Measurements from ENCODE around the gene CNOT6L. TPM values are rescaled to one million over a fixed set of nuclear protein-coding genes. Genes with fewer than 3 reads are reported as not detected.

Gene CNOT6L
- total RNA-seq, 1 donor from 2014 or later = 15.8 TPM

DNA sequence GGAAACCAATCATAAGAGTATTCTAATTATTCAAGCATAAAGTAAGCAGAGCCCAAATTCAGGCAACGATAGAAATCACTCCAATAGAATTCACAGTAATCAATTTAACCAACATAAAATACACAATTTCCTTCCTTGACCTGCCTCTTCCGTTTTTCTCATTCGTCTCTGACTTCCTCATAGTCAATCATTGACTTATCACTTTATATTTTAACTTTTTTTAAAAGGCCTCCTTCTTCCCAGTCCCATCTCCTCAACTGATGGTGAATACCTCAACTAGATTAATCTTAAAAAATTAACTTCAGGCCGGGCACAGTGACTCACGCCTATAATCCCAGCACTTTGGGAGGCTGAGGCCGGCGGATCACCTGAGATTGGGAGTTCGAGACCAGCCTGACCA, 13.3 kb downstream of the CNOT6L start:
- DNase-seq (ENCODE audit: low read depth) = no peak
- Histone ChIP-seq H3K4me3 (ENCODE audit: low read depth, low read length) (no peak overlapping the region), H3K27me3 (ENCODE audit: control insufficient read depth, insufficient read depth, low read length) (no peaks in the 10 kb centered on the region), H3K36me3 (ENCODE audit: control insufficient read depth, insufficient read depth, low read length) (no peaks in the 10 kb centered on the region)
- TF ChIP-seq, protein P1, sequence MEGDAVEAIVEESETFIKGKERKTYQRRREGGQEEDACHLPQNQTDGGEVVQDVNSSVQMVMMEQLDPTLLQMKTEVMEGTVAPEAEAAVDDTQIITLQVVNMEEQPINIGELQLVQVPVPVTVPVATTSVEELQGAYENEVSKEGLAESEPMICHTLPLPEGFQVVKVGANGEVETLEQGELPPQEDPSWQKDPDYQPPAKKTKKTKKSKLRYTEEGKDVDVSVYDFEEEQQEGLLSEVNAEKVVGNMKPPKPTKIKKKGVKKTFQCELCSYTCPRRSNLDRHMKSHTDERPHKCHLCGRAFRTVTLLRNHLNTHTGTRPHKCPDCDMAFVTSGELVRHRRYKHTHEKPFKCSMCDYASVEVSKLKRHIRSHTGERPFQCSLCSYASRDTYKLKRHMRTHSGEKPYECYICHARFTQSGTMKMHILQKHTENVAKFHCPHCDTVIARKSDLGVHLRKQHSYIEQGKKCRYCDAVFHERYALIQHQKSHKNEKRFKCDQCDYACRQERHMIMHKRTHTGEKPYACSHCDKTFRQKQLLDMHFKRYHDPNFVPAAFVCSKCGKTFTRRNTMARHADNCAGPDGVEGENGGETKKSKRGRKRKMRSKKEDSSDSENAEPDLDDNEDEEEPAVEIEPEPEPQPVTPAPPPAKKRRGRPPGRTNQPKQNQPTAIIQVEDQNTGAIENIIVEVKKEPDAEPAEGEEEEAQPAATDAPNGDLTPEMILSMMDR (IDR thresholded peaks at IDR 0.05; ENCODE audit: insufficient read depth, low read length, poor library complexity, severe bottlenecking) = no peak

DNA sequence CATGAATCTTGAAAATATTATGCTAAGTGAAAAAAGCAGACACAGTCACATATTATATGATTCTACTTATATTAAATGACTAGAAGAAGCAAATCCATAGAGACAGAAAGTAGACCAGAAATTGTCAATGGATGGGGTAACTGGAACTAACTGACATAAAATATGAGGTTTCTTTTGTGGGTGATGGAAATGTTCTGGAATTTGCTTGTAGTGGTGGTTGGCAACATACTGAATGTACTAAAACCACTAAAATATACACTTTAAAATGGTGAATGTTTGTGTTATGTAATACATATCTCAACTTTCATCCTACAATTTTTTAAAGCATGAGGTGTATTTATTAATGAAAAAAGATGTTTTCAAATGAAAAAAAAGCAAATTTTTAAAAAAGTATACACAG, 14.7 kb downstream of the CNOT6L start:
- no peak for DNase-seq (ENCODE audit: low read depth)
- no peaks in the 10 kb centered on the region for H3K36me3 ChIP-seq (ENCODE audit: control insufficient read depth, insufficient read depth, low read length)
- no peaks in the 10 kb centered on the region for H3K27me3 ChIP-seq (ENCODE audit: control insufficient read depth, insufficient read depth, low read length)
- TF ChIP-seq, protein P1 (IDR thresholded peaks at IDR 0.05; ENCODE audit: insufficient read depth, low read length, poor library complexity, severe bottlenecking) = no peak
- H3K4me3 ChIP-seq (ENCODE audit: low read depth, low read length) = no peak overlapping the region

DNA sequence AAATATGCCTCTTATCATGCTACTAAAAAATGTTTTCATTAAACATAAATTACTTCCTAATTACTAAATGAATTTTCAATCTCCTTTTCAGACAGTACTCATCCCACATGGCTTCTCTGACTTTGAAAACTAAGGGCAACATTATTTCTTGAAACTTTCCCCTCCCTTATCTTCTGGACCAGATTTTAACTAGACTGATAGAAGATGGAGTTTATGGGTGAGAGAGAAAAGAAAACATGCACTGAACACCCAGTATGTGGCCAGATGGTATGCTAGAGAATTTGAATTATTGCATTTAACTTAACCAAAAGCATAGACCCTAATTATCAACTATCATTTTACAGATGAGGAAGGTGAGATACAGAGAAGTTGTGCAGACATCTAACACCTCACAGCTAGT, 16.8 kb downstream of the CNOT6L start:
- no peak for DNase-seq (ENCODE audit: low read depth)
- TF ChIP-seq, protein P1 (IDR thresholded peaks at IDR 0.05; ENCODE audit: insufficient read depth, low read length, poor library complexity, severe bottlenecking) = no peak

DNA sequence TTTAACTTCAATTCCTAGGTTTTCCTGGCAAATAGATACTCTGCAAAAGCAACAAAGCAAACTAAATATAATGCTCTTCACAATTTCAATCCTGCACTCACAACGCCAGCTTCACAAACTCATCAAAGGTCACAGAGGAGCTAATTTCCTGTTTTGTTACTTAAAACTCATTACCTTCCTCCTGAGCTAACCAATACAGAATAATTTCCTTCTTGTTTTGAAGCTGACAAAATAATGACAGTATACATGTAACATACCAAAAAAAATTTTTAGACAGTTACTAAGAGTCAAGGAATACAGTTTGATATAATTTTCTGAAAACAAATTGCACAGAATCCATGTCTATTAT, 17.9 kb downstream of the CNOT6L start:
- no peak for DNase-seq (ENCODE audit: low read depth)
- TF ChIP-seq, protein P1 (IDR thresholded peaks at IDR 0.05; ENCODE audit: insufficient read depth, low read length, poor library complexity, severe bottlenecking) = no peak
- Histone ChIP-seq H3K4me3 (ENCODE audit: low read depth, low read length) (no peak overlapping the region), H3K36me3 (ENCODE audit: control insufficient read depth, insufficient read depth, low read length) (no peaks in the 10 kb centered on the region), H3K27me3 (ENCODE audit: control insufficient read depth, insufficient read depth, low read length) (no peaks in the 10 kb centered on the region)

More for the DNA sequence above, 16.8 kb downstream of the CNOT6L start:
- Histone ChIP-seq H3K4me3 (ENCODE audit: low read depth, low read length) (no peak overlapping the region), H3K36me3 (ENCODE audit: control insufficient read depth, insufficient read depth, low read length) (no peaks in the 10 kb centered on the region), H3K27me3 (ENCODE audit: control insufficient read depth, insufficient read depth, low read length) (no peaks in the 10 kb centered on the region)

DNA sequence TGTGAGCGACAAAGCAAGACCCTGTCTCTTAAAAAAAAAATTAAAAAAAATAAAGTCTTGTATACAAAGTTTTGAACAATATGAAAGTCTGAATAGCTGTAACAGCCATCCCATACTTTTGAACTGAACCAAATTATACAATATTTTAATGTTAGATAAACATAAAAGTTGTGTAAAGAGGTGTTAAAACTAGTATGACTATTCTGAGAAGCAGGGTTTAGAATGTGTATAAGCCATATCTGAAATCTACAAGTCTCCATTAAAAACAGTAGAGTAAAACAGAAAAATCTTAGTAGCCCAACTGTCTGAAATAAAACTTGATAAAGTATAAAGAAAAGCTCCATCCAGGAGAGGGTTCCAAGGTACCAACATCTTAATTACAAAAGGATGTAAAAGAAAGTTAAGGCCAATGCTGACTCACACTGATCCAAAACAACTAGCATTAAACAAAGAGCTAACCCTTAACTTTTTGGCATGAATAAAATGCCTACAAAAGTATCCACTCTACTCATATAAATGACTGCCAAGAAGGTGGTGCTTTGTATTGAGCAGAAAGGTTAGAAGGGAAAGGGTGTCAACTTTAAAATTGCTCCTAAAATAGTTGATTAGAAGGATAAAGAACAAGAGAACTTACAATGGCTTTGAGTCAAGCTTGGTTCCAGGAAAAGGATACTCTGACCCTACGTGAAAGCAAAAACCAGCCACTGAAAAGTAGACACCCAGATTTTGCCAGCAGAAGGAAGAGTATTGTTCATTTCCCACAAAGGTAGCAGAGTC, 18.5 kb downstream of the CNOT6L start:
- TF ChIP-seq, protein P1 (IDR thresholded peaks at IDR 0.05; ENCODE audit: insufficient read depth, low read length, poor library complexity, severe bottlenecking) = no peak
- DNase-seq (ENCODE audit: low read depth) = no peak
- Histone ChIP-seq H3K4me3 (ENCODE audit: low read depth, low read length) (no peak overlapping the region), H3K27me3 (ENCODE audit: control insufficient read depth, insufficient read depth, low read length) (no peaks in the 10 kb centered on the region), H3K36me3 (ENCODE audit: control insufficient read depth, insufficient read depth, low read length) (no peaks in the 10 kb centered on the region)

DNA sequence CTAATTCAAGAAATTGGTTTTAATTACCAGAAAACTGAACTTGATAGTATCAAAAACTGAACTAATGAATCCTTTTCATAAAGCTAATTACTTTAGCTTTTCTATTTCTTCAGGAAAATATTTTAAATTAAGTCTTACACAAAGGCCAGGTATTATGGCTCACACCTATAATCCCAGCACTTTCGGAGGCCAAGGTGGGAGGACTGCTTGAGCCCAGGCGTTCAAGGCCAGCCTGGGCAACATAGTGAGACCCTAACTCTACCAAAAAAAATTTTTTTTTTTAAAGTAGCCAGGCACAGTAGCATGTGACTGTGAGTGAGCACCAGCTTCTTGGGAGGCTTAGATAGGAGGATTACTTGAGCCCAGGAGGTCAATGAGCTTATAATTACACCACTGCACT, 19.1 kb downstream of the CNOT6L start:
- H3K4me3 ChIP-seq (ENCODE audit: low read depth, low read length) = no peak overlapping the region

More for the DNA sequence above, 19.1 kb downstream of the CNOT6L start:
- no peaks in the 10 kb centered on the region for H3K27me3 ChIP-seq (ENCODE audit: control insufficient read depth, insufficient read depth, low read length)
- TF ChIP-seq, protein P1 (IDR thresholded peaks at IDR 0.05; ENCODE audit: insufficient read depth, low read length, poor library complexity, severe bottlenecking) = no peak
- no peaks in the 10 kb centered on the region for H3K36me3 ChIP-seq (ENCODE audit: control insufficient read depth, insufficient read depth, low read length)
- no peak for DNase-seq (ENCODE audit: low read depth)
